Neutrophil (primary cell): ENCODE data around the gene EEFSEC.

Experiments
- H3K27ac ChIP-seq: fragments of 200-600 bp; sonication (generic); 2 replicates; pipeline ENCODE4 v1.5.1; 2016; ENCODE audit warnings: mild to moderate bottlenecking, moderate library complexity
- H3K27me3 ChIP-seq: fragments of 200-600 bp; sonication (generic); 2 replicates; pipeline ENCODE4 v1.6.0; 2016; ENCODE audit warnings: mild to moderate bottlenecking
- H3K36me3 ChIP-seq: fragments of 200-600 bp; sonication (generic); 2 replicates; pipeline ENCODE4 v1.5.1; 2017
- H3K4me1 ChIP-seq, 2 experiments: fragments of 200-600 bp in 1 of 2; sonication (generic) in 1 of 2; 1 replicate in 1 of 2; 2 replicates in 1 of 2; pipeline versions ENCODE4 v1.5.1 to v1.6.1; 2013 to 2016; ENCODE audit warnings: low read depth in 1 of 2, low read length in 1 of 2, mild to moderate bottlenecking in 1 of 2, moderate library complexity in 1 of 2; ENCODE audit not compliant: control insufficient read depth in 1 of 2, insufficient read depth in 1 of 2
- H3K4me3 ChIP-seq, 2 experiments: fragments of 200-600 bp in 1 of 2; sonication (generic) in 1 of 2; 1 replicate in 1 of 2; 2 replicates in 1 of 2; pipeline ENCODE4 v1.5.1; 2013 to 2016; ENCODE audit warnings: low read depth in 1 of 2, low read length in 1 of 2, mild to moderate bottlenecking in 1 of 2, moderate library complexity in 1 of 2
- H3K9me3 ChIP-seq: fragments of 200-600 bp; sonication (generic); 2 replicates; pipeline ENCODE4 v1.5.1; 2016
- TF ChIP-seq, protein P1 (sequence below): fragments of 200-600 bp; sonication (generic); IDR thresholded peaks from 2 replicates; pipeline ENCODE4 v1.5.1; 2016; ENCODE audit warnings: antibody characterized with exemption

Gene EEFSEC

DNA sequence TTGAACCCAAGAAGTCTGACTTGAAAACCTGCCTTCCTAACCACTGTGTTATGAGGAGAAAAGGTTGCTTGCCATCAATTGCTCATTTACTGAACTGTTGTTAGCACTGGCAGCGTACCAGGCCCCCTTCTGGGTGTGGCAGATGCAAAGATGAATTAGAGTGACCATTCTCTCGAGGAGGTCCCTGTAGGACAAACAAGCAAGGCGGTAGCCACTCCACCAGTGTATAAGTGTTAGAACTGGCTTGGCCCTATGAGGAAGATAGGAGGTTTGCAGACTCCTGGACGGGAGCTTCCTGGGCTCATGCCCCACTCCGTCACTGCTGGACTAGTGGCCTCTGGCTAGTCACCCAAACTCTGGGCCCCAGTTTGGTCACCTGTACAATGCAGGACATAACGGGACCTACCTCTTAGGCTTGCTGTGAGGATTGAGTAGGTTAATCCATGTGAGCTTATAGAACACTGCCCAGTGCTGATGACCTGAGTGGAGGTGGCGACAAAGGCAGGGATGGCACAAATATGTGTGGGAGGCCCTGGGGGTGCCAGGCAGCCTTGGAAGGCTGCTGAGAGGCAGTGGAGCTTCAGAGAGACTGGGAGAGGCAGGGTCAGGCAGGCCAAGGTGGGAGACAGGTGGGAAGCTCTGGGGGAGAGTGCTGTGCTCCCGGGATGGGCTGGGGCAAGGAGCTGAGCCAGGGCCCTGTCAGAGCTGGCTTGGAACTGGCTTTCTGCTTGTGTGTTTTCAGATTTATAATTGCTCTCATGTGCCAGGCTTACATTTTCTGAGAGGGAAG, 167.5 kb downstream of the EEFSEC start:
- no peaks in the 10 kb centered on the region for H3K4me1 ChIP-seq
- H3K9me3 ChIP-seq: no peaks in the 10 kb centered on the region
- H3K36me3 ChIP-seq: peaks cover 7% of the 10 kb centered on the region
- TF ChIP-seq, protein P1, sequence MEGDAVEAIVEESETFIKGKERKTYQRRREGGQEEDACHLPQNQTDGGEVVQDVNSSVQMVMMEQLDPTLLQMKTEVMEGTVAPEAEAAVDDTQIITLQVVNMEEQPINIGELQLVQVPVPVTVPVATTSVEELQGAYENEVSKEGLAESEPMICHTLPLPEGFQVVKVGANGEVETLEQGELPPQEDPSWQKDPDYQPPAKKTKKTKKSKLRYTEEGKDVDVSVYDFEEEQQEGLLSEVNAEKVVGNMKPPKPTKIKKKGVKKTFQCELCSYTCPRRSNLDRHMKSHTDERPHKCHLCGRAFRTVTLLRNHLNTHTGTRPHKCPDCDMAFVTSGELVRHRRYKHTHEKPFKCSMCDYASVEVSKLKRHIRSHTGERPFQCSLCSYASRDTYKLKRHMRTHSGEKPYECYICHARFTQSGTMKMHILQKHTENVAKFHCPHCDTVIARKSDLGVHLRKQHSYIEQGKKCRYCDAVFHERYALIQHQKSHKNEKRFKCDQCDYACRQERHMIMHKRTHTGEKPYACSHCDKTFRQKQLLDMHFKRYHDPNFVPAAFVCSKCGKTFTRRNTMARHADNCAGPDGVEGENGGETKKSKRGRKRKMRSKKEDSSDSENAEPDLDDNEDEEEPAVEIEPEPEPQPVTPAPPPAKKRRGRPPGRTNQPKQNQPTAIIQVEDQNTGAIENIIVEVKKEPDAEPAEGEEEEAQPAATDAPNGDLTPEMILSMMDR: no peak
- H3K4me3 ChIP-seq: no peak overlapping the region
- no peak overlapping the region for H3K27ac ChIP-seq
- no peaks in the 10 kb centered on the region for H3K27me3 ChIP-seq

DNA sequence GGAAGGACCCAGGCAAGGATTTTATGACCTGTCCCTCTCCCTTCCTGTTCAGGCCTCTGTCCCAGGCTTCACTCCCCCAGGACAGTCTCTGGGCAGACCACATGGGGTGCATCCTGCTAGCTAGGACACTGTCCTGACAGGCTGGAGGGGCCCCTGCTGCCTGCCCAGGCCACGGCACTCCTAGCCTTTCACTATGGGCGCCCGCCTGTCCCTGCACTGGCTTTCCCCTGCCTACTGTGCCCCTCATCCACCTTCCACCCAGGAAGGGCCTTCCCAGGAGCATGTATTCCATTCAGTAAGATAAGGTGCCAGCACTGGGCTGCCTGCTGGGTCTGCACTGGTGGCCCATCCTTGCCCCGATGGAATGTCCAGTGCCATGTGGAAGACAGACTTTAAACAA, 168.1 kb downstream of the EEFSEC start:
- TF ChIP-seq, protein P1: no peak
- Histone ChIP-seq H3K27me3 (no peaks in the 10 kb centered on the region), H3K4me3 (no peak overlapping the region), H3K4me1 (no peaks in the 10 kb centered on the region), H3K27ac (no peak overlapping the region), H3K9me3 (no peaks in the 10 kb centered on the region), H3K36me3 (peaks cover 7% of the 10 kb centered on the region)

DNA sequence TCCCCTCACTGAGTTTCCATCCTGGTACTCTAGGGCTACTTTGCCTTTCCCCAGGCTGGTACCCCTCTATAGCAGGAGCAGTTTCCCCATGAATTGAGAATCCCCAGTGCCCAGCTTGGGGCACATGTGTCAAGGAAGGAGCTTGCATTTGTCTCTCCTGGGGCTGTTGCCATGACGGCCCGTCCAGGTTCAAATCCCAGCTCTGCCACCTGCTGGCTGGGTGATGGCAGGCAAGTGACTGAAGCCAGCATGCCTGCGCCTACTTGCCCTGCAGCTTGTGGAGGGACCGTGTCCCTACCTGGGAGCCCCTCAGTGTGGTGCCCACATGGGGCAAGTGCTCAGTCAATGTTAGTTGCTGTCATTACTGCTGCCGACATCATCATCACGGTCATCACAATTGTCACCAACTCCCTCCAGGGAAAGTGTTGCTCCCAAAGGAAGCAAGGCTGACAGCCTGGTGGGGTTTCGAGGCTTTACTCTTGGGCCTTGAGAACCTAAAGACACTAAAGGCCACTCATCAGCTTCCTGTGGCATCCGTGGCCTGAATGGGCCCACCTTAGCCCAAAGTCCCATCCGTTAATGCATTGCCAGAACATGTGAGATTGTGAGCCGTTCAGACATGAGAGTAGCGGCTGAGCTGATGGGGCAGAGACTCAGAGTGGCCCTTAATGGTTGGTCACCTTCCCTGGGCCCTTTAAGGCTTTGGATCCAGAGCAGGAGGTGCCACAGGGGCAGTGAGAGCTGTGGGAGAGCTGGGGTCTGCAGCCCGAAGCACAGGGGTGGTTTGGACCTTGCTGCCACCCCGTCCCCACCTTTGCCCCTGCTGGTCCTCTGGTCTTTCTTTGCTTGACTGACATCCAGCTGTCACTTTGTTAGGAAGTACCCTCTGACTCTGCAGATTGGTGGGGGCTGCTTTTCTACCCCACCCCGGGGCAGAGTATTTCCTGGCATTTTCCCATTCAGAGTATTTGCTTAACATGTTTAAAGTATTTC, 169.0 kb downstream of the EEFSEC start:
- Histone ChIP-seq H3K4me1 (no peaks in the 10 kb centered on the region), H3K27me3 (no peaks in the 10 kb centered on the region), H3K27ac (no peak overlapping the region), H3K36me3 (peaks cover 7% of the 10 kb centered on the region), H3K9me3 (no peaks in the 10 kb centered on the region), H3K4me3 (no peak overlapping the region)
- TF ChIP-seq, protein P1: no peak

DNA sequence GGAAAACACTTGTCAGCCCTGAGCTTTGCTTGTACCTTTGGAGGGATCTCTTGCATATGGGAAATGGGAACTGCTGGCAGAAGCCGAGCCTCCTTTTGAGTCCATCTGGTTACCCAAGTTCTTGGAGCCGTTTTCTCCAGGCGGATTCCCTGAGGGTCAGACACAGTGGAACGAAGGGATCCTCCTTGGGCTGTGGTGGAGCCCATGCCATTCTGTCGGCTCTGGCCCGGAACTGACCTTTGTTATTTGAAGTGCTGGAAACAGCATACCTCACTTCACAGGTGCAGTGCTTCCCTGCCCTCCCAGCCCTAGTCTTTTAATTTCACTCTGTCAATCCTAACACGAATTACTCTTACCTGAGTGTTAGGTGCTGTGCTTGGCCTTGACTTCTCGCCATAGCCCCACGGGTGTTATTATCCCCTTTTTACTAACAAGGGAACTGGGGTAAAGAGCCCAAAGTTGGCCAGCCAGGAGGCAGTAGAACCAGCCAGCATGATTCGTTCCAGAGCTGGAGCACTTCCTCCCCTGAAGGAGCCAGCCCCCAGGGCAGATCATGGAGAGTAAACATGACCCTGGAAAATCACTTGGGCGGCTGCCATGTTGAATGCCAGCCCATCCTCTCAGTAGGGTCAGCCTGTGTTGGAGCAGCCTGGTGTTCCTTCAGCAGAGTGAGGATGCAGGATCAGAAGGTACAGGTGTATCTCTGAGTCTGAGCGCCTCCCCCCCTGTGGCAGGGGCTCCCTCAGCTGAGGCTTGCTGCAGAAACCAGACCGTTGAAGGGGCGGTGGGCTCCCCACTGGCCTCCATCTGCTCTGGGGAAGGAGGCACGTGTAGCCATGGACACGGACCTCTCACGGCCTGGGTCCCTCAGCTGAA, 170.2 kb downstream of the EEFSEC start:
- no peak overlapping the region for H3K4me3 ChIP-seq
- no peaks in the 10 kb centered on the region for H3K27me3 ChIP-seq
- peaks cover 7% of the 10 kb centered on the region for H3K36me3 ChIP-seq
- H3K4me1 ChIP-seq: no peaks in the 10 kb centered on the region
- H3K9me3 ChIP-seq: no peaks in the 10 kb centered on the region
- TF ChIP-seq, protein P1: no peak
- H3K27ac ChIP-seq: no peak overlapping the region

DNA sequence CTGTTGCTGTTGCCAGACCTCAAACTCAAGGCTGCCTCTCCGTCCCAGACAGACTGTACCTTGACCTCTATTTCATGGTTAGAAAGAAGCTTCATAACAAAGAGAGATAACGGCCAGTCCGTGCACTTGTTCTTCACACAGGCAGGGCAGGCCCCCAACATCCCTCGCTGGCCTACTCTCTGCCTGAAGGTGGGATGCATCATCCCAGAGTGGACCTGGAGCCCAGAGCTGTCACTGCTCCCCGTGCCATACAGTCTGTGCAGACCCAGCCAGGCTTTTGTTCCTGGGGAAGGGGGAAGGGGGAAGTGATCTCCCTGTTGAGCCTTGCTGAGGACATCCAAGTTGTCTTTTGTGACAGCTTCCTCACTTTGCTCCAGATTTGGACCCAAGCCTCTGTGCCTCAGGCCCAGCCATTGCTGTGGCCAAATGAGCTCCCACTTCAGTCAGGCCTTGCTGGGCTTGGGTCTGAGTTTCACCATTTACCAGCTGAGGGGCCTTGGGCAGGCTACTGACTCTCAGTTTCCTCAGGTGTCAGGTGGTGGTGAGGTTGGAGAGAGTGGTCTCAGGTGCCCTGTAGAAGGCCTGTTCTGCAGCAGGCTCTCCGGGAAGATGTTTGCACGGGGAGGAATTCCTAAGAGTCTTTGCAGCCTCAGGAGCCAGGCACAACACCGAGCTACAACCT, 171.8 kb downstream of the EEFSEC start:
- TF ChIP-seq, protein P1: no peak
- no peaks in the 10 kb centered on the region for H3K9me3 ChIP-seq
- H3K4me1 ChIP-seq: no peaks in the 10 kb centered on the region
- H3K27me3 ChIP-seq: no peaks in the 10 kb centered on the region
- no peak overlapping the region for H3K4me3 ChIP-seq
- no peak overlapping the region for H3K27ac ChIP-seq
- H3K36me3 ChIP-seq: no peaks in the 10 kb centered on the region
